Lower lobe of right lung (tissue), 2 donors: ENCODE measurements around the gene ORC3. TPM values are rescaled to one million over a fixed set of nuclear protein-coding genes. Genes with fewer than 3 reads are reported as not detected.

Experiments
- ATAC-seq, 2 donors: fragments of 200-7000 bp; cut with Tn5 transposase; one replicate each; pipeline ENCODE4 v1.9.1; 2020 to 2022; ENCODE audit warnings: mild to moderate bottlenecking in 2 of 2, moderate library complexity in 2 of 2
- DNase-seq: peaks from one replicate; pipeline ENCODE4 v3.0.0-alpha.2; 2020
- H3K27ac ChIP-seq: fragments of 200-600 bp; one replicate; pipeline ENCODE4 v1.8.0; 2022
- H3K27me3 ChIP-seq: fragments of 200-600 bp; one replicate; pipeline ENCODE4 v1.8.0; 2022; ENCODE audit warnings: low read depth
- H3K36me3 ChIP-seq: fragments of 200-600 bp; one replicate; pipeline ENCODE4 v1.8.0; 2022; ENCODE audit warnings: mild to moderate bottlenecking
- H3K4me1 ChIP-seq: fragments of 200-600 bp; one replicate; pipeline ENCODE4 v1.8.0; 2022
- H3K4me3 ChIP-seq: fragments of 200-600 bp; one replicate; pipeline ENCODE4 v1.8.0; 2022; ENCODE audit warnings: mild to moderate bottlenecking
- H3K9me3 ChIP-seq: fragments of 200-600 bp; one replicate; pipeline ENCODE4 v1.8.0; 2022
- intact Hi-C: fragments of 100-400 bp; cut with DNase I; formaldehyde crosslinking; loops from one replicate; pipeline ENCODE4 v1.11.0; 2022
- long read RNA-seq: library from polyadenylated mRNA; unstranded; transcript quantifications from one replicate; pipeline ENCODE4 v2.0.0, GENCODE V29; 2021
- total RNA-seq: library from RNA; stranded (reverse); fragmentation: NEBNext Ultra II Directional; extraction: Animal tissue kit (Norgen Biotek cat#: 25700); gene quantifications from one replicate; pipeline ENCODE4 v1.2.1, GENCODE V29; 2021
- TF ChIP-seq, protein P1 (sequence below): fragments of 200-600 bp; IDR thresholded peaks from one replicate; pipeline ENCODE4 v1.8.0; 2022; ENCODE audit warnings: antibody characterized with exemption, mild to moderate bottlenecking
- donor health status: DM: no; HTN: yes; CAD: no; lungs with severe emphysema.

Gene ORC3
- 16.6 TPM for total RNA-seq
- long read RNA-seq, transcript ORC3-202 (20 exons, 2,512 nt) = major isoform, 15 of 37 reads
- long read RNA-seq, transcript ORC3-201 (20 exons, 2,501 nt) = minor isoform, 5 of 37 reads
- long read RNA-seq, partial matches to known transcripts = 7 of 37 reads
- long read RNA-seq, other reads (novel, unspliced or antisense) = 8 of 37 reads

DNA sequence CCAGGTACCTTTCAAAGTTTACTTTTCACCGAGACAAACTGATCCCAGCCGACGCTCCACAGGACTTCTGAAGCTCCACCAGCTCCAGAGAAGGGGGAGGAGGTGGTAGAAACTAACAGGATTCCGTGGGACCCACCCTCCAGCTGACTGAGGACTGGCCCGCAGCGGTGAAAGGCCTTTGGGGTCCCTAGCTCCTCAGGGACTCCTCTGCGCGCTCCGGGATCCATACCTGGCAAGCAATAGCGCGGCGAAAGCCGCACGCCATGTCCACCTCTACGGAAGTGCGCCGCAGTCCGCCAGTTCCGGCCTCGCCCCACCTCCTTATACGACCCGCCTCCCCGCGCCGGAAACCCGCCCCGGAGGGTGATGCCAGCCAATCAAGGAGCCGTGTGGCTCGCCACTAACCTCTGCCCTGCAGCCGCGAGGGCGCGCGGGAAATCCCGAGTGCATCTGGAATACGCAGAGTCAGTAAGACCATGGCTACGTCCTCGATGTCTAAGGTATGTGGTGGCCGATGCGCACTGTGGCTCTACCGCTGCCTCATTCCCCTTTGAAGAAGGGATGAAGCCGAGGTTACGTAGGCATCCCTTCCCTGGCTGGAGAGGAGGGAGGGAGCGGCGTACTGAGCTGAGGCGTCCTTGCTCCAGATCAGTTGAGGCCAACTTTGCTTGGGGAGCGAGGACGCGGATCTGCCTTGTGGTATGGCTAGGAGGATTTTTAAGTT is at the start of gene ORC3, which contains the start of gene RARS2:
Gene ORC3 (plus strand): TSS at position 443 of the 724 bp plus-strand sequence. CDS start 34 bp downstream, at position 477.
Gene RARS2 (minus strand): TSS at position 295 of the 724 bp plus-strand sequence. CDS start 30 bp downstream, at position 265.
- H3K27me3 ChIP-seq = no peaks in the 10 kb centered on the region
- TF ChIP-seq, protein P1, sequence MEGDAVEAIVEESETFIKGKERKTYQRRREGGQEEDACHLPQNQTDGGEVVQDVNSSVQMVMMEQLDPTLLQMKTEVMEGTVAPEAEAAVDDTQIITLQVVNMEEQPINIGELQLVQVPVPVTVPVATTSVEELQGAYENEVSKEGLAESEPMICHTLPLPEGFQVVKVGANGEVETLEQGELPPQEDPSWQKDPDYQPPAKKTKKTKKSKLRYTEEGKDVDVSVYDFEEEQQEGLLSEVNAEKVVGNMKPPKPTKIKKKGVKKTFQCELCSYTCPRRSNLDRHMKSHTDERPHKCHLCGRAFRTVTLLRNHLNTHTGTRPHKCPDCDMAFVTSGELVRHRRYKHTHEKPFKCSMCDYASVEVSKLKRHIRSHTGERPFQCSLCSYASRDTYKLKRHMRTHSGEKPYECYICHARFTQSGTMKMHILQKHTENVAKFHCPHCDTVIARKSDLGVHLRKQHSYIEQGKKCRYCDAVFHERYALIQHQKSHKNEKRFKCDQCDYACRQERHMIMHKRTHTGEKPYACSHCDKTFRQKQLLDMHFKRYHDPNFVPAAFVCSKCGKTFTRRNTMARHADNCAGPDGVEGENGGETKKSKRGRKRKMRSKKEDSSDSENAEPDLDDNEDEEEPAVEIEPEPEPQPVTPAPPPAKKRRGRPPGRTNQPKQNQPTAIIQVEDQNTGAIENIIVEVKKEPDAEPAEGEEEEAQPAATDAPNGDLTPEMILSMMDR = no peak
- no peaks in the 10 kb centered on the region for H3K9me3 ChIP-seq
- intact Hi-C loops = no loop called here
- peaks cover 45% of the 10 kb centered on the region for H3K4me1 ChIP-seq
- peak; percentile 100 for ATAC-seq
- H3K27ac ChIP-seq = peak within 1 kb of the TSS; percentile 91
- H3K36me3 ChIP-seq = peaks cover 11% of the 10 kb centered on the region
- peak within 1 kb of the TSS; percentile 83 for H3K4me3 ChIP-seq
- peak; percentile 98 for DNase-seq

DNA sequence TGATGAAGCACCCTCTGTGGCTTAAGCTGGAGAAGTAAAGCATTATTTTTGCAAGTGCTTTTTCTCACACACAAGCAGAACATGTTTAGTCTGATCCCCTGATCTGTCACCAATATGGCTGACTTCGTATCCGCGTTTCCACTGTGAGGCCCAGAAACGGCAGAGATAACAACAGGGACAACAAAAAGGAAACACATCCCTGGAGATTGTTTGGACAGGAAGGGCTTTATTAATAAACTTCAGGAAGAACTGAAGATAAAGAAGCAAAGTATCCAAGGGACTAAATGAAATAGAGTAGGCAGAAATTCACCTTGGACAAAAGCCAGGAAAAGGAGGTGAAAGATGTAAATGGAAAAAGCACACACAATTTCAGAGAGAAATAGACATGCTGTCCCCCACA is 49.4 kb upstream of the ORC3 start:
- ATAC-seq (peak in 1 of 2 donors; percentile 16), DNase-seq (no peak)
- no peaks in the 10 kb centered on the region for H3K27me3 ChIP-seq
- H3K4me1 ChIP-seq = peaks cover 5% of the 10 kb centered on the region
- H3K4me3 ChIP-seq = no peak overlapping the region
- TF ChIP-seq, protein P1 = no peak
- intact Hi-C loops = no loop called here
- H3K27ac ChIP-seq = peak overlapping the region; percentile 59
- peaks cover 58% of the 10 kb centered on the region for H3K36me3 ChIP-seq
- H3K9me3 ChIP-seq = no peaks in the 10 kb centered on the region

DNA sequence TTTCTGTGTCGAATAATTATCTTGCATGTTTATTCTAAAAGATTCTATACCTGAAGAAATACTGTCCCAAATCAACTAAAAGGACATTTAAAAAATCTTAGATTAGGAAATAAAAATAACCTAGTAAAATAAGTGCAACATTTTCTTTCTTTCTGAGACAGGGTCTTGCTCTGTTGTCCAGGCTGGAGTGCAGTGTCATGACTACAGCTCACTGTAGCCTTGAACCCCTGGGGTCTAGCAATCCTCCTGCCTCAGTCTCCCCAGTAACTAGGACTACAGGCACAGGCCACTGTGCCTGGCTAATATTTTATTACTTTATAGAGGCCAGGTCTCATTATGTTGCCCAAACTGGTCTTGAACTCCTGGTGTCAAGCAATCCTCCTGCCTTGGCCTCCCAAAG is 48.9 kb upstream of the ORC3 start:
- H3K36me3 ChIP-seq = peaks cover 59% of the 10 kb centered on the region
- no peak for DNase-seq
- TF ChIP-seq, protein P1 = no peak
- H3K9me3 ChIP-seq = no peaks in the 10 kb centered on the region
- no peaks in the 10 kb centered on the region for H3K27me3 ChIP-seq
- H3K27ac ChIP-seq = peak overlapping the region; percentile 51
- no peak for ATAC-seq
- H3K4me3 ChIP-seq = no peak overlapping the region
- intact Hi-C loops = no loop called here
- H3K4me1 ChIP-seq = peaks cover 5% of the 10 kb centered on the region

DNA sequence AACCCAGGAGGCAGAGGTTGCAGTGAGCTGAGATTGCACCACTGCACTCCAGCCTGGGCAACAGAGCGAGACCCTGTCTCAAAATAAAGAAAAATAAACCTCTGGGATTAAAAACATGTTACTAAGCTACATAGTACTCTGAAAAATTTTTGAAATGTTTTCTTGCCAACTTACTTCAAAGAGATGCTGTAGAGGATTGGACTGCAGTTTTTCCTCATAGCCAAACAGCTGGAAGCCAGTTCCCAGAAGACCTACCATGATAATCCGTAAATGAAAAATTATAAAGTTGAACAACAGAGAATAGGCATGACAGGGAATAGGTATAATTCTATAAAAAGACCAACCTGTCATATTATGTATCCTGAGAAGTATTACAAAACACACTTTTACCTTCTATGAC is 48.2 kb upstream of the ORC3 start:
- intact Hi-C loops = no loop called here
- H3K36me3 ChIP-seq = peaks cover 63% of the 10 kb centered on the region

DNA sequence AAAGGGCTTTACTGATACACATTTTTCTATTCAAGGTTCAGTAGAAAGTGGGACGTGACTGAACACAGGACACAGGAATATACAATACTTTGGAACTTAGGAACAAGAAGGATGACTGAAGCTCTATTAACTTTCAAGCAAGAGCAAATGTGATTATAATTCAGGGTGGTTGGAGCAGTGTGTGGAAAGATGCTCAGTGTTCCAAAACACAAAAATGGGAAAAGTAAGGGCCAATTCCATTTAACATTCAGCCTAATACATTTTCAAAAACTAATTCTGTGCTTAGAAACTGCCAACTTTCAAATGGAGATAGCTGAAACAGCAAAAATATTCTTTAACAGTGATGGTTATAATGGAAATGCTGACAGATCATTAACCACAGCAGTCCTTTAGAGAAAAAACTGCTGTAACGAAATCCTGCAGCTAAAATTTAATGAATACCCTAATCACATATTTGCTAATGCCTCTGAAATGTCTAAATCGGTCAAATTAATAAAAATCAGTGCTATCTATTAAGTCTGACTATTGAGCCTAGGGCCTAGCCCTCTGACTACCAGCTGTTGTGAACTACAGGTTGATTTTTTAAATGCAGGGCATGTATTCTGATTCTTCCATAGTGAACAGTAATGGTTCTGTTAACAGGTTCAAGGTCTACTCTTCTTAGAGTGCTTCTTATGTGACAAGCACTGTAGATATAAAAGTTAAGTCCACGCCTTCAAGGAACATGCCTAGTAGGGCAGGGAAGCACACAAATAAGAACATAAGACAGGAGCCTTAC is 46.0 kb upstream of the ORC3 start:
- TF ChIP-seq, protein P1 = no peak
- no peak overlapping the region for H3K4me3 ChIP-seq
- H3K27me3 ChIP-seq = no peaks in the 10 kb centered on the region
- H3K27ac ChIP-seq = no peak overlapping the region
- ATAC-seq (no peak), DNase-seq (no peak)
- peaks cover 78% of the 10 kb centered on the region for H3K36me3 ChIP-seq
- intact Hi-C loops = no loop called here
- H3K4me1 ChIP-seq = peaks cover 5% of the 10 kb centered on the region
- H3K9me3 ChIP-seq = no peaks in the 10 kb centered on the region

More for the DNA sequence above, 48.2 kb upstream of the ORC3 start:
- TF ChIP-seq, protein P1 = no peak
- Histone ChIP-seq H3K27ac (no peak overlapping the region), H3K4me1 (peaks cover 5% of the 10 kb centered on the region), H3K9me3 (no peaks in the 10 kb centered on the region), H3K4me3 (no peak overlapping the region), H3K27me3 (no peaks in the 10 kb centered on the region)
- ATAC-seq (no peak), DNase-seq (no peak)
